HEK293T (cell line): Measurements from ENCODE around the gene MNAT1.

ENCODE experiments used
- ARNT ChIP-seq: fragments of 450-650 bp; IDR thresholded peaks from 2 replicates; pipeline ENCODE4 v1.6.1; 2017; ENCODE audit warnings: mild to moderate bottlenecking
- BHLHE40 ChIP-seq: fragments of 450-650 bp; IDR thresholded peaks from 2 replicates; pipeline ENCODE4 v1.6.1; 2016; ENCODE audit warnings: mild to moderate bottlenecking, moderate library complexity, borderline replicate concordance
- FOXA1 ChIP-seq: fragments of 450-650 bp; IDR thresholded peaks from 2 replicates; pipeline ENCODE4 v1.6.1; 2016; ENCODE audit warnings: mild to moderate bottlenecking
- FOXM1 ChIP-seq: fragments of 450-650 bp; IDR thresholded peaks from 2 replicates; pipeline ENCODE4 v1.6.1; 2017; ENCODE audit warnings: mild to moderate bottlenecking, borderline replicate concordance
- SP1 ChIP-seq: fragments of 450-650 bp; IDR thresholded peaks from 2 replicates; pipeline ENCODE4 v1.6.1; 2017
- SUZ12 ChIP-seq: fragments of 450-650 bp; IDR thresholded peaks from 2 replicates; pipeline ENCODE4 v1.6.1; 2016; ENCODE audit warnings: mild to moderate bottlenecking
- TARDBP ChIP-seq: fragments of 450-650 bp; IDR thresholded peaks from 2 replicates; pipeline ENCODE4 v1.6.1; 2016
- ZNF384 ChIP-seq: fragments of 450-650 bp; IDR thresholded peaks from 2 replicates; pipeline ENCODE4 v1.6.1; 2016

DNA sequence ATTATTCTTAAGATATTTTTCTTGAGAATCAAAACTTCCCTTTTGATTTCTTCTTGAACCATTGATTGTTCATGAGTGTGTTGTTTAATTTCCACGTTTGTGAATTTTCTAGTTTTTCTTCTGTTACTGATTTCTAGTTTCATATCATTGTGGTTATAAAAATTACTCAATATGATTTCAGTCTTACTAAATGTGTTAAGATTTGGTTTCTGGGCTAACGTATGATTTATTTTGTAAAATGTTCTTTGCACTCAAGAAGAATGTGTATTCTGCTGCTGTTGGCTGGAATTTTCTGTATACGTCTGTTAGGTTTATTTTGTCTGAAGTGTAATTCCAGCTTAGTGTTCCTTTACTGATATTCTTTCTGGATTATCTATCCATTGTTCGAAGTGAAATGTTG is 221.6 kb downstream of the MNAT1 start:
- no peak for TF ChIP-seq FOXA1
- no peak for TF ChIP-seq SP1
- no peak for TF ChIP-seq ARNT
- TF ChIP-seq TARDBP, result no peak
- TF ChIP-seq BHLHE40, result no peak
- TF ChIP-seq FOXM1, result no peak
- no peak for TF ChIP-seq SUZ12
- no peak for TF ChIP-seq ZNF384
